Right lobe of liver (tissue), 6 donors: ENCODE data around the gene CTRB2. TPM values are rescaled to one million over a fixed set of nuclear protein-coding genes. Genes with fewer than 3 reads are reported as not detected.

Experiments used
- ATAC-seq, 4 donors: fragments of 200-7000 bp; cut with Tn5 transposase; one replicate each; pipeline ENCODE4 v1.9.1; 2020; ENCODE audit warnings: mild to moderate bottlenecking in 4 of 4, moderate library complexity in 4 of 4
- DNase-seq, 3 donors: peaks; one replicate each; pipeline ENCODE4 v3.0.0-alpha.2; 2020
- H3K27ac ChIP-seq, 3 donors: fragments of 200-600 bp; one replicate each; pipeline ENCODE4 v1.8.0; 2022
- H3K27me3 ChIP-seq, 2 donors: fragments of 200-600 bp; one replicate each; pipeline ENCODE4 v1.8.0; 2022
- H3K36me3 ChIP-seq, 4 donors: fragments of 200-600 bp; sonication (generic) in 1 of 4; one replicate each; pipeline versions ENCODE4 v1.5.1 to v1.8.0; 2017 to 2022; ENCODE audit warnings: control low read depth in 1 of 4
- H3K4me1 ChIP-seq, 4 donors: fragments of 200-600 bp; sonication (generic) in 1 of 4; one replicate each; pipeline versions ENCODE4 v1.5.1 to v1.8.0; 2017 to 2022; ENCODE audit warnings: control low read depth in 1 of 4
- H3K4me3 ChIP-seq, 3 donors: fragments of 200-600 bp; one replicate each; pipeline ENCODE4 v1.8.0; 2022
- H3K9me3 ChIP-seq, 4 donors: fragments of 200-600 bp; sonication (generic) in 1 of 4; one replicate each; pipeline versions ENCODE4 v1.5.1 to v1.8.0; 2017 to 2022; ENCODE audit warnings: control low read depth in 1 of 4
- CTCF ChIP-seq, 4 donors: fragments of 200-600 bp in 3 of 4; fragments of 450-650 bp in 1 of 4; IDR thresholded peaks; one replicate each; pipeline versions ENCODE4 v1.5.1 to v1.8.0; 2016 to 2022; ENCODE audit warnings: antibody characterized with exemption in 4 of 4, mild to moderate bottlenecking in 2 of 4
- POLR2A ChIP-seq: fragments of 450-650 bp; IDR thresholded peaks from one replicate; pipeline ENCODE4 v1.6.1; 2017; ENCODE audit warnings: antibody characterized with exemption, mild to moderate bottlenecking
- WGBS: methylation state at CpG from one replicate; pipeline ENCODE4 v1.1.6; 2018; ENCODE audit warnings: low coverage, low lambda C conversion rate; ENCODE audit not compliant: insufficient coverage; ENCODE audit errors: missing lambda C conversion rate; 5-methylcytosine and 5-hydroxymethylcytosine counted together
- intact Hi-C, 2 donors: fragments of 100-400 bp; cut with DNase I; formaldehyde crosslinking; loops; one replicate each; pipeline versions ENCODE4 v1.11.2 to v1.14.1; 2022
- total RNA-seq, 6 experiments: library from RNA; depleted of rRNA in 2 of 6; stranded (reverse); fragments of >200 nt in 2 of 6; fragmentation: NEBNext Ultra II Directional in 3 of 6; extraction: Animal tissue kit (Norgen Biotek cat#: 25700) in 3 of 6; gene quantifications; one replicate each; pipeline versions ENCODE4 v1.1.0 to v1.2.4, GENCODE V29; 2016 to 2023
- donor health status: DM: no; HTN: yes; CAD: no.
- donor health status: DM: no; HTN: no; CAD: no.
- donor health status: DM: no; HTN: no; CAD: no.
- donor health status: DM: no; HTN: yes; CAD: no.
- donor health status: DM: no; HTN: yes; CAD: no.

CTRB2 gene
- total RNA-seq, 6 experiments from 2014 or later, result not detected

- ATAC-seq (no peak), DNase-seq (no peak)
- TF ChIP-seq POLR2A (no peak), CTCF (IDR thresholded peaks at IDR 0.05) (no peak)
- H3K27ac ChIP-seq, result no peak overlapping the region
- H3K27me3 ChIP-seq, result no peaks in the 10 kb centered on the region
- intact Hi-C loops, result no loop called here
- H3K4me1 ChIP-seq, result no peaks in the 10 kb centered on the region
- H3K4me3 ChIP-seq, result no peak overlapping the region
- WGBS, result 85% methylated on average over 8 of the region's 14 CpGs
- no peaks in the 10 kb centered on the region for H3K9me3 ChIP-seq
- H3K36me3 ChIP-seq, result no peaks in the 10 kb centered on the region
Measured at GRCh38 chr16:75188832-75189477, 18.0 kb downstream of the CTRB2 start.

- Histone ChIP-seq H3K4me1 (no peaks in the 10 kb centered on the region), H3K27ac (no peak overlapping the region), H3K36me3 (no peaks in the 10 kb centered on the region), H3K9me3 (no peaks in the 10 kb centered on the region), H3K27me3 (no peaks in the 10 kb centered on the region), H3K4me3 (no peak overlapping the region)
- no peak for ATAC-seq
- WGBS, result 53% methylated on average over 2 of the region's 3 CpGs
- no peak for DNase-seq
- TF ChIP-seq CTCF (IDR thresholded peaks at IDR 0.05) (no peak), POLR2A (no peak)
- intact Hi-C loops, result no loop called here
Measured at GRCh38 chr16:75181630-75182029, 25.3 kb downstream of the CTRB2 start.

- WGBS, result 85% methylated on average over 6 of the region's 6 CpGs
- DNase-seq (no peak), ATAC-seq (no peak)
- no peaks in the 10 kb centered on the region for H3K4me1 ChIP-seq
- H3K9me3 ChIP-seq, result no peaks in the 10 kb centered on the region
- H3K4me3 ChIP-seq, result no peak overlapping the region
- TF ChIP-seq POLR2A (no peak), CTCF (IDR thresholded peaks at IDR 0.05) (no peak)
- H3K27ac ChIP-seq, result no peak overlapping the region
- H3K27me3 ChIP-seq, result no peaks in the 10 kb centered on the region
- intact Hi-C loops, result no loop called here
- H3K36me3 ChIP-seq, result no peaks in the 10 kb centered on the region
Measured at GRCh38 chr16:75179208-75179607, 27.8 kb downstream of the CTRB2 start.

- 93% methylated on average over 2 of the region's 2 CpGs for WGBS
- Histone ChIP-seq H3K9me3 (peaks cover 0 to 6% (median 0%) of the 10 kb centered on the region in 4 donors), H3K4me1 (no peaks in the 10 kb centered on the region), H3K27ac (no peak overlapping the region), H3K36me3 (no peaks in the 10 kb centered on the region), H3K4me3 (no peak overlapping the region), H3K27me3 (no peaks in the 10 kb centered on the region)
- TF ChIP-seq CTCF (IDR thresholded peaks at IDR 0.05) (no peak), POLR2A (no peak)
- ATAC-seq (no peak), DNase-seq (no peak)
- intact Hi-C loops, result no loop called here
Measured at GRCh38 chr16:75176926-75177325, 30.0 kb downstream of the CTRB2 start.
